CD8-positive, alpha-beta memory T cell (primary cell): ENCODE data around the gene C20orf173. TPM values are rescaled to one million over a fixed set of nuclear protein-coding genes. Genes with fewer than 3 reads are reported as not detected.

Experiments
- CTCF ChIA-PET: fragments of 350-600 bp; sonication (Branson Sonifier 250); formaldehyde crosslinking; loops from one replicate; lab custom pipeline; 2021; ENCODE audit warnings: antibody characterized with exemption; lab: Charles Lee
- POLR2A ChIA-PET: fragments of 350-600 bp; sonication (Branson Sonifier 250); formaldehyde crosslinking; loops from one replicate; lab custom pipeline; 2021; ENCODE audit warnings: antibody characterized with exemption; lab: Charles Lee
- DNase-seq, 5 donors: peaks; one replicate each; pipeline versions ENCODE4 v3.0.0 to v3.0.0-alpha.2; 2020 to 2022; ENCODE audit warnings: mixed read lengths in 1 of 5
- H3K27ac ChIP-seq: one replicate; pipeline ENCODE4 v1.7.0; 2013; ENCODE audit warnings: low read depth, mild to moderate bottlenecking, low read length, moderate library complexity
- H3K27me3 ChIP-seq: 2 replicates; pipeline ENCODE4 v1.7.0; 2013; ENCODE audit warnings: low read length, mild to moderate bottlenecking; ENCODE audit not compliant: insufficient read depth, poor library complexity, severe bottlenecking
- H3K36me3 ChIP-seq: 2 replicates; pipeline ENCODE4 v1.7.0; 2013; ENCODE audit warnings: mild to moderate bottlenecking, low read length, moderate library complexity; ENCODE audit not compliant: insufficient read depth
- H3K4me1 ChIP-seq: 2 replicates; pipeline ENCODE4 v1.7.0; 2013; ENCODE audit warnings: mild to moderate bottlenecking, low read length, moderate library complexity; ENCODE audit not compliant: insufficient read depth
- H3K4me3 ChIP-seq: 2 replicates; pipeline ENCODE4 v1.7.0; 2013; ENCODE audit warnings: mild to moderate bottlenecking, low read length
- H3K9me3 ChIP-seq: 2 replicates; pipeline ENCODE4 v1.7.0; 2013; ENCODE audit warnings: mild to moderate bottlenecking, low read length
- H3K27ac Mint-ChIP-seq, 8 donors: one replicate each; pipeline ENCODE4 v1.8.0; 2020 to 2021; ENCODE audit warnings: mixed read lengths in 8 of 8, mild to moderate bottlenecking in 6 of 8, inconsistent platforms in 3 of 8, moderate library complexity in 3 of 8
- H3K27me3 Mint-ChIP-seq, 2 donors: one replicate each; pipeline ENCODE4 v1.8.0; 2020 to 2021; ENCODE audit warnings: mixed read lengths in 2 of 2, mild to moderate bottlenecking in 1 of 2, moderate library complexity in 1 of 2
- H3K36me3 Mint-ChIP-seq, 3 donors: one replicate each; pipeline ENCODE4 v1.8.0; 2020 to 2021; ENCODE audit warnings: mixed read lengths in 3 of 3, inconsistent platforms in 1 of 3, mild to moderate bottlenecking in 1 of 3
- H3K4me1 Mint-ChIP-seq, 3 donors: one replicate each; pipeline ENCODE4 v1.8.0; 2020 to 2021; ENCODE audit warnings: mixed read lengths in 3 of 3, inconsistent platforms in 1 of 3, mild to moderate bottlenecking in 1 of 3
- H3K4me3 Mint-ChIP-seq, 7 donors: one replicate each; pipeline ENCODE4 v1.8.0; 2020 to 2021; ENCODE audit warnings: mixed read lengths in 7 of 7, mild to moderate bottlenecking in 6 of 7, moderate library complexity in 4 of 7, inconsistent platforms in 2 of 7
- H3K9me3 Mint-ChIP-seq, 5 donors: one replicate each; pipeline ENCODE4 v1.8.0; 2020 to 2022; ENCODE audit warnings: mixed read lengths in 5 of 5, mild to moderate bottlenecking in 3 of 5, moderate library complexity in 2 of 5, inconsistent platforms in 1 of 5
- polyA plus RNA-seq: library from polyadenylated mRNA; unstranded; fragments of 300-500 nt; fragmentation: Illumina TruSeq; gene quantifications from one replicate; pipeline ENCODE4 v1.2.3, GENCODE V29; 2021
- total RNA-seq, 2 experiments: library from RNA; stranded (reverse); gene quantifications; one replicate each; pipeline ENCODE4 v1.2.3, GENCODE V29; 2021

The C20orf173 gene
- total and polyA plus RNA-seq, 3 experiments from 2014 or later: not detected

DNA sequence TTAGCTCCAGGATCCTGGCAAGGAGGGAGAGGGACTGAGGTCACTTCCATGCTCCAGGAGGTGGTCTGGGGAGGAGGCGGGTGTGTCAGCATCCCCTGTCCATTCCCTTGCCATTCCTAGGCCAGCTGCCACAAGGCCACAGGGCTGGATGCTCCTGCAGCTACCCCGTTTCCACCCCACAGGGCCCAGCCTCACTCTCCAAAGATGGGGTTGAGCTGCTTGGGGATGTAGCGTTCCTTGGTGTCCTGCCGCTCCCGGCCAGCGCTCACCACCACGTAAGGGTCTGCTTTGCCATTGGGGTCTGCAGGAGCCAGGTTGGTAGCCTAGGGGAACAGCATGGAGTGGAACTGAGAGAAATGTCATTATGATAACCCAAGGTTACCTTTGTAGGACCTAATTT is 35.5 kb upstream of the C20orf173 start:
- no peaks in the 10 kb centered on the region for H3K36me3 ChIP-seq
- H3K27me3 ChIP-seq: no peaks in the 10 kb centered on the region
- Mint-ChIP-seq H3K27me3 (peaks cover 5 to 7% of the 10 kb centered on the region in 2 donors), H3K27ac (no peak overlapping the region), H3K36me3 (no peaks in the 10 kb centered on the region), H3K9me3 (no peaks in the 10 kb centered on the region), H3K4me1 (no peaks in the 10 kb centered on the region), H3K4me3 (no peak overlapping the region)
- no peak for DNase-seq
- H3K4me3 ChIP-seq: no peak overlapping the region
- no peaks in the 10 kb centered on the region for H3K4me1 ChIP-seq
- ChIA-PET CTCF (no interaction called here), POLR2A (no interaction called here)
- H3K27ac ChIP-seq: no peak overlapping the region
- H3K9me3 ChIP-seq: no peaks in the 10 kb centered on the region

DNA sequence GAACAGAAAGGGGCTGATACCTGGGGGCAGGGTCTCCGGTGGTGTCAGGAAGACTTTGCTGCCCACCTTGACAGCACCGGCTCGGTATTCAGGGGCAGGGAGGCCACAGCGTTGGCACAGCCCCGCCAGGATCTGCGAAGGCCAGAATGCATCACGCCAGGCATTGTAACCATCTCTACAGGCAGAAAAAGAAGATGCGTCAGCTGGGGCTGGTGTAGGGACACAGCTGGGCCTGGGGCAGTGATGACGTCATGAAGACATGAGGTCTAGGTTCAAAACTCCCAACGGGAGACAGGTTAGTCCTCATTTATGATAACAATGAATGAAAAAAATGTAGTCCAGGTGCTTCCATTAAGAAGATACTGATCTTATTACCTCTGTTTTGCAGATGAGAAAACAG is 34.4 kb upstream of the C20orf173 start:
- Mint-ChIP-seq H3K27me3 (peaks cover 5 to 7% of the 10 kb centered on the region in 2 donors), H3K36me3 (no peaks in the 10 kb centered on the region), H3K4me3 (no peak overlapping the region), H3K9me3 (no peaks in the 10 kb centered on the region), H3K4me1 (no peaks in the 10 kb centered on the region), H3K27ac (no peak overlapping the region)
- Histone ChIP-seq H3K27ac (no peak overlapping the region), H3K4me1 (no peaks in the 10 kb centered on the region), H3K27me3 (no peaks in the 10 kb centered on the region), H3K4me3 (no peak overlapping the region), H3K9me3 (no peaks in the 10 kb centered on the region), H3K36me3 (no peaks in the 10 kb centered on the region)
- ChIA-PET CTCF (no interaction called here), POLR2A (interaction anchor here (0.6 kb wide), 1 partner anchor 183 kb away, joined by 6 read pairs; no protein-coding TSS in a partner anchor)
- DNase-seq: no peak

DNA sequence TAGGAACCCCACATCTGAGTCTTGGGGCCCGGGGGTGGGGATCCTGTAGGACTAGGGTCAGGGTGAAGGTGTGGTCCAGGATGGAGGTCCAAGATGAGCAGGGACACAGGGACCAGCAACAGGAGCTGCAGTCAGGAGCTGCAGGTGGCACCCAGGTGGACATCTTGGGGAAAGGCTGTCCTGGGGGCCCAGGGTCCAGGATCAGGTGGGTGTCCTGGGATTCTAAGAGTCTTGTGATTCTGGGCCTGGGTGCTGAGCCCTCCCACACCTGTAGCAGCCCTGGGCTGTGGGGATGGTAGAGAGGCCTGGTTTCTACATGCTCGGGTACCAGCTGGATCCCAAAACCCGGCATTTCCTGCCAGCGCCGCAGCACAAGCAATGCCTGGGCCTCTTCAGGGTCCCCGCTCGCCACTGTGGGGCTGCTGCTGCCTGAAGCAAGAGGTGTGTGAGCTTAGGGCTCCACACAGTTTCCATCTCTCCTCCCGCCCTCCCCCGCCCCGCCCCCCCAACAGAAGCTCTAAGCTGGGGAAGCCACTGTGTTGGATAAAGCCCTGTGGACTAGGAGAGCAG is 33.2 kb upstream of the C20orf173 start:
- Mint-ChIP-seq H3K4me3 (no peak overlapping the region), H3K9me3 (no peaks in the 10 kb centered on the region), H3K27ac (no peak overlapping the region), H3K4me1 (no peaks in the 10 kb centered on the region), H3K27me3 (peaks cover 4 to 7% of the 10 kb centered on the region in 2 donors), H3K36me3 (peaks cover 0 to 4% (median 1%) of the 10 kb centered on the region in 3 donors)
- H3K36me3 ChIP-seq: no peaks in the 10 kb centered on the region
- CTCF ChIA-PET: no interaction called here
- no peak overlapping the region for H3K27ac ChIP-seq
- H3K27me3 ChIP-seq: no peaks in the 10 kb centered on the region
- no peak overlapping the region for H3K4me3 ChIP-seq
- H3K4me1 ChIP-seq: no peaks in the 10 kb centered on the region
- POLR2A ChIA-PET: no interaction called here
- no peak for DNase-seq
- H3K9me3 ChIP-seq: no peaks in the 10 kb centered on the region

DNA sequence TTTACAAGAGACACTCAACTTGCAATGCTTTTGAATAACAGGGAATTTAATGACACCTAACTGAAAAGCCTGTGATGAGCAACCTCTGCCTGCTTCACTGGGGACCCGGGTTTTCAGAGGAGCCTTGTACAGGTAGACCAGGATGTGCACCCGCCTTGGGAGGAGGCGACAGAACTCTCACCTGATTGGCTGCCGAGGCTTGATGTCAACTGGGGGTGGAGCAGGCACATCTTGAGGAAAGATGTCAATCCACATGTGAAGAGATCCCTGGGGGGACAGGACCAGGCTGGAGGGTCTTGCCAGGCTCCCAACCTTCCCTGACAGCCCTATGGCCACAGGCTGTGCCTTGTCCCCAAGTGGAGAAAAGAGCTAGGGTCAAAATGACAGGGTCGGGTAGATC is 32.2 kb upstream of the C20orf173 start:
- ChIA-PET POLR2A (no interaction called here), CTCF (no interaction called here)
- H3K27ac ChIP-seq: no peak overlapping the region
- no peak for DNase-seq
- H3K27me3 ChIP-seq: no peaks in the 10 kb centered on the region
- H3K4me1 Mint-ChIP-seq: no peaks in the 10 kb centered on the region
- H3K4me3 ChIP-seq: no peak overlapping the region
- H3K27ac Mint-ChIP-seq: no peak overlapping the region
- no peaks in the 10 kb centered on the region for H3K9me3 Mint-ChIP-seq
- H3K36me3 Mint-ChIP-seq: peaks cover 0 to 7% (median 1%) of the 10 kb centered on the region in 3 donors
- H3K9me3 ChIP-seq: no peaks in the 10 kb centered on the region
- peaks cover 4 to 7% of the 10 kb centered on the region in 2 donors for H3K27me3 Mint-ChIP-seq
- no peaks in the 10 kb centered on the region for H3K4me1 ChIP-seq
- no peak overlapping the region for H3K4me3 Mint-ChIP-seq
- H3K36me3 ChIP-seq: no peaks in the 10 kb centered on the region

DNA sequence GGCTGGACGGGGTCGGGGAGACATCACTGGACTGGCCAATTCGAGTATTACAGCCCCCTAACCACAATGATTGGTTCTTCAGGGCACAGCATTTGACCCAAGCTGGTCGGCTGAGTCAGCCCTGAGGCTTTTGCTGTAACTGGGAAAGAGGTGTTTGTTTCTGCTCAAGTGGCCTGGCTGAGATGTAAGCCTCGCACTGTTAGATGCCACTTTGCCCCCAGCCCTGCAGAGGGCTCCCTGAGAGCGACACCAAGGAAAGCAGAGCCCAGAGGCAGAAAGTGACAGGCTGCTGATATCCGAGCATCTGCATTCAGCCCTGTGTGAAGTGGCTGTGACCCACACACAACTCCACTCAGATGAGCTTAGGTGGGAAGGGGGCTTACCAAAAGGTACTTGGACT is 31.8 kb upstream of the C20orf173 start:
- H3K27ac ChIP-seq: no peak overlapping the region
- peaks cover 4 to 7% of the 10 kb centered on the region in 2 donors for H3K27me3 Mint-ChIP-seq
- H3K4me3 Mint-ChIP-seq: no peak overlapping the region
- no peaks in the 10 kb centered on the region for H3K27me3 ChIP-seq
- peaks cover 0 to 11% (median 1%) of the 10 kb centered on the region in 3 donors for H3K36me3 Mint-ChIP-seq
- no peak for DNase-seq
- H3K4me3 ChIP-seq: no peak overlapping the region
- ChIA-PET POLR2A (no interaction called here), CTCF (no interaction called here)
- H3K9me3 Mint-ChIP-seq: no peaks in the 10 kb centered on the region
- no peaks in the 10 kb centered on the region for H3K4me1 ChIP-seq
- H3K36me3 ChIP-seq: no peaks in the 10 kb centered on the region
- H3K27ac Mint-ChIP-seq: no peak overlapping the region
- H3K4me1 Mint-ChIP-seq: no peaks in the 10 kb centered on the region
- H3K9me3 ChIP-seq: no peaks in the 10 kb centered on the region

DNA sequence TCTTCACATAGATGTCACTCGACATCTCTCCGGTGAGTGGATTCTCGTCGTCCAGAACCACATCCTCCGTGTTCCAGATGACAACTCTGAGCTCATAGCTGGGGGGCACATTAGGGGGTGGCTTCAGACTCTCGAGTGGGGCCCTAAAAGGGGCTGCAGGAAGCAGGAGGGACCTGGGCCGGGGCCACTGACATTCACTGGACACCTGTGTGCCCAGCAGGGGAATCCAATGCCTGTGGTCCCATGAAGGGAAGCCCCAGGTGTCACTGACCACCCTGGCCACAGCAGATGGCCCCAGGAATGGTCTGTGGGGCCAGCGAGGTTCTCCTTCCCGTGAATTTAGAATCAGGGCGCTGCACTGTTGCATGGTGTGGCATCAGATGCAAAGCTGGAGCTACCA is 31.1 kb upstream of the C20orf173 start:
- Histone ChIP-seq H3K36me3 (no peaks in the 10 kb centered on the region), H3K9me3 (no peaks in the 10 kb centered on the region), H3K4me3 (no peak overlapping the region), H3K4me1 (no peaks in the 10 kb centered on the region), H3K27me3 (no peaks in the 10 kb centered on the region), H3K27ac (no peak overlapping the region)
- ChIA-PET CTCF (no interaction called here), POLR2A (no interaction called here)
- Mint-ChIP-seq H3K4me3 (no peak overlapping the region), H3K4me1 (no peaks in the 10 kb centered on the region), H3K27me3 (peaks cover 4 to 7% of the 10 kb centered on the region in 2 donors), H3K36me3 (peaks cover 0 to 11% (median 1%) of the 10 kb centered on the region in 3 donors), H3K27ac (peak overlapping the region in 1 of 8 donors; percentile 91), H3K9me3 (no peaks in the 10 kb centered on the region)
- DNase-seq: no peak

DNA sequence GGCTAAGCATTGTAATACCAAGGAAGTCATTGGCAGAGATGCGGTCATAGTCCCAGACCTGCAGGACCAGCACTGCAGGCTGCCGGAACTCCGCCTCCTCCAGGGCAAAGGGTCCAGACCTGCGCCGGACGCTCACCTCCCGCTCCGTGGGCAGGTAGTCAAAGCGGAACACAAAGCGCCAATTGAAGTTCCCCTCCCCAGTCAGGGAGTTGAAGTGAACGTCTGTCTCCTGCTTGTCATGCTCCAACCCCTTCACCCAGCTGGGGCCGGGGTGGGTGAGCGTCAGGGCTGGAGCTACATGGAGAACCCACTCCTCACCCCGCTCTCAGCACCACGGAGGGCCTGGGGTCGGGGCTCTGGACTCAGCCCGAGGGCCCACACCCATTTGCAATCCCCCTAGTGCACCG is 30.7 kb upstream of the C20orf173 start:
- Histone ChIP-seq H3K36me3 (peaks cover 2% of the 10 kb centered on the region), H3K27me3 (no peaks in the 10 kb centered on the region), H3K27ac (no peak overlapping the region), H3K9me3 (no peaks in the 10 kb centered on the region), H3K4me3 (no peak overlapping the region), H3K4me1 (no peaks in the 10 kb centered on the region)
- CTCF ChIA-PET: no interaction called here
- H3K4me3 Mint-ChIP-seq: no peak overlapping the region
- POLR2A ChIA-PET: no interaction called here
- DNase-seq: no peak
- peaks cover 1 to 13% (median 2%) of the 10 kb centered on the region in 3 donors for H3K36me3 Mint-ChIP-seq
- H3K4me1 Mint-ChIP-seq: no peaks in the 10 kb centered on the region
- peak overlapping the region in 1 of 8 donors; percentile 50 for H3K27ac Mint-ChIP-seq
- H3K27me3 Mint-ChIP-seq: peaks cover 4 to 7% of the 10 kb centered on the region in 2 donors
- H3K9me3 Mint-ChIP-seq: no peaks in the 10 kb centered on the region

DNA sequence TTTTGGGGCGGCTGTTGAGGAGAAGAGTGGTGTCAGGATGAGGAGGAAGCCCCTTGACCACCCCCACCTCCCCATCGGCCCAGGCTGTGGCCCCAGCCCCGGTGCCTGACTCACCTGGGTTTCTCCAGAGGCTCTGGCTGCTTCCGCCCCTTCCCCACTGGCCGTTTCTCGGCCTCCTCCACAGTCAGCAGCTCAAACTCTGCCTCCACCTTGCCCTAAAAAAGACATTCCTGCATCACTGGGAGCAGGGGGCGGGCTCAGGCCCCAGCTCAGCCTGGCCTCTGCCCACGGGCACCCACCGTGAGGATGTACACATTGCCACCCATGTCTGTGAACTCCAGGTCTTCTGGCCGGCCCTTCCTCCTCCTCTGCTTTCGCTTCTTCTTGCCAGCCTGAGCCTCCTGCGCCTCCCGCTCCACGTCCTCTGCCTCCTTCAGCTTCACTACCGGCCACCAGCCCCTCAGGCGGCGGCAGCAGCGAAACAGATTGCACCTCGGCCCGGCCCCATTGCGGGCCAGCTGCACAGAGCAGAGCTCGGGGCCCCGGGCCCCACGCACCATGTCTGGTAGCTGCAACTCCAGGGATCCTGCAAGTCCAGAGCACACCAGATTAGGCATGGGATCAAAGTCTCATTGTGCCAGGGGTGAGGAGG is 29.7 kb upstream of the C20orf173 start:
- no peaks in the 10 kb centered on the region for H3K9me3 ChIP-seq
- Mint-ChIP-seq H3K27ac (peak overlapping the region in 1 of 8 donors; percentile 41), H3K4me3 (no peak overlapping the region), H3K4me1 (no peaks in the 10 kb centered on the region), H3K27me3 (peaks cover 4 to 7% of the 10 kb centered on the region in 2 donors), H3K36me3 (peaks cover 1 to 17% (median 3%) of the 10 kb centered on the region in 3 donors), H3K9me3 (no peaks in the 10 kb centered on the region)
- ChIA-PET POLR2A (no interaction called here), CTCF (no interaction called here)
- peaks cover 6% of the 10 kb centered on the region for H3K36me3 ChIP-seq
- no peak overlapping the region for H3K27ac ChIP-seq
- no peak for DNase-seq
- no peaks in the 10 kb centered on the region for H3K4me1 ChIP-seq
- no peak overlapping the region for H3K4me3 ChIP-seq
- no peaks in the 10 kb centered on the region for H3K27me3 ChIP-seq
